NCI-H748 (cell line): ENCODE data around the gene PXDN.
A peak's percentile ranks its signal among the peaks of the same experiment; 100 is the strongest.

ENCODE experiments used
- DNase-seq: peaks from one replicate; lab custom pipeline; 2025; ENCODE audit not compliant: unreplicated experiment; lab: John Stamatoyannopoulos, UW

PXDN gene

GRCh38 chr2:1652034-1652790 lies 92.1 kb downstream of the PXDN start:
- DNase-seq = no peak

GRCh38 chr2:1651121-1652033 lies 92.9 kb downstream of the PXDN start:
- DNase-seq = no peak

GRCh38 chr2:1650085-1650872 lies 94.0 kb downstream of the PXDN start:
- no peak for DNase-seq

- DNase-seq = no peak
Measured at GRCh38 chr2:1649103-1650084, 94.9 kb downstream of the PXDN start.

GRCh38 chr2:1648241-1649102 lies 95.8 kb downstream of the PXDN start:
- no peak for DNase-seq

- DNase-seq = no peak
Measured at GRCh38 chr2:1647417-1648240, 96.7 kb downstream of the PXDN start.

GRCh38 chr2:1645761-1646476 lies 98.4 kb downstream of the PXDN start:
- DNase-seq = no peak

- no peak for DNase-seq
Measured at GRCh38 chr2:1644427-1644826, 99.9 kb downstream of the PXDN start.

GRCh38 chr2:1642993-1643619 lies 101.2 kb downstream of the PXDN start:
- DNase-seq = no peak

- DNase-seq = no peak
Measured at GRCh38 chr2:1642066-1642861, 102.1 kb downstream of the PXDN start.

GRCh38 chr2:1641523-1641922 lies 102.8 kb downstream of the PXDN start:
- DNase-seq = no peak

GRCh38 chr2:1640301-1641135 lies 103.8 kb downstream of the PXDN start:
- DNase-seq = peak; percentile 12

- DNase-seq = no peak
Measured at GRCh38 chr2:1639086-1639858, 105.0 kb downstream of the PXDN start.

GRCh38 chr2:1638281-1638860 lies 105.9 kb downstream of the PXDN start:
- DNase-seq = no peak
